ENCODE results near the gene PTGER1. TPM values are rescaled to one million over a fixed set of nuclear protein-coding genes. Genes with fewer than 3 reads are reported as not detected.

PTGER1 gene
- total and polyA plus RNA-seq, 2 donors (not counting 1 experiment from before 2014, with no cell fraction given): 0.27 TPM; not detected in 1

DNA sequence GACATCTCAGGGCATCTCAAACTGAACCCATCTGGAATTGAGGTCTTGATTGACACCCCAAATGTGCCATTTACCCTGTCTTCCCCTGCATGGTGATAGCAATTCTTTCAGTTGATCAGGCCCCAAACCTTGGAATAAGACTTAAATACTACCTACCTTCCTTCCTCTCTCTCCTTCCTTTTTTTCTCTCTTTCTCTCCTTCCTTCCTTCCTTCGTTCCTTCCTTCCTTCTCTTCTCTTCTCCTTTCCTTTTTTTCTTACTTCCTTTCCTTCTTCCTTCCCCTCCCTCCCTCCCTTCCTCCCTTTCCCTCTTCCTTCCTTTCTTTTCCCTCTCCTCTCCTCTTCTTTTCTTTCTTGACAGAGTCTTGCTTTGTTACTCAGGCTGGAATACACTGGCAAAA, 28.1 kb upstream of the PTGER1 start:
- Mint-ChIP-seq H3K27me3 (peaks cover 14% of the 10 kb centered on the region), H3K9me3 (ENCODE audit: insufficient read depth) (no peaks in the 10 kb centered on the region), H3K27ac (no peak overlapping the region), H3K4me3 (no peak overlapping the region), H3K4me1 (peaks cover 3% of the 10 kb centered on the region)
- Histone ChIP-seq H3K27ac (ENCODE audit: low read length in 2 of 2) (no peak overlapping the region), H3K9me3 (ENCODE audit: control extremely low read depth in 1 of 3, control insufficient read depth in 2 of 3, insufficient read depth in 1 of 3, low read length in 2 of 3) (no peaks in the 10 kb centered on the region), H3K4me3 (ENCODE audit: control extremely low read depth in 1 of 5, extremely low read depth in 1 of 5, insufficient read depth in 1 of 5, low read depth in 2 of 5, low read length in 4 of 5) (no peak overlapping the region), H2AFZ (ENCODE audit: insufficient read depth, low read depth, low read length, poor library complexity, severe bottlenecking) (no peak overlapping the region), H3K9ac (ENCODE audit: low read length) (no peak overlapping the region), H3K4me2 (replicated peaks; ENCODE audit: low read depth, low read length, poor library complexity, severe bottlenecking) (no peak overlapping the region), H3K27me3 (replicated peaks in 1 of 4; ENCODE audit: control extremely low read depth in 1 of 4, control insufficient read depth in 3 of 4, insufficient read depth in 4 of 4, low read length in 3 of 4) (peaks cover 0 to 4% (median 0%) of the 10 kb centered on the region in 4 experiments), H3K79me2 (ENCODE audit: control insufficient read depth, insufficient read depth, low read length) (no peaks in the 10 kb centered on the region), H4K20me1 (ENCODE audit: control insufficient read depth, insufficient read depth, low read length, poor library complexity, severe bottlenecking) (no peaks in the 10 kb centered on the region), H3K4me1 (ENCODE audit: control insufficient read depth in 2 of 2, insufficient read depth in 2 of 2, low read length in 2 of 2) (no peaks in the 10 kb centered on the region), H3K36me3 (replicated peaks in 1 of 2; ENCODE audit: control extremely low read depth in 1 of 2, control insufficient read depth in 1 of 2, extremely low read depth in 1 of 2, insufficient read depth in 2 of 2, low read length in 1 of 2) (no peaks in the 10 kb centered on the region)
- ATAC-seq (ENCODE audit: low read depth): no peak
- ChIA-PET POLR2A (no interaction called here), CTCF (interaction anchor here (1.1 to 2.0 kb wide), 5 partner anchors 10 to 155 kb away, joined by 3 to 6 read pairs (median 4); partner anchors contain the start of gene DNAJB1)
- WGBS (ENCODE audit: insufficient coverage): 77% methylated on average over 1 of the region's 1 CpG
- TF ChIP-seq, protein P1, sequence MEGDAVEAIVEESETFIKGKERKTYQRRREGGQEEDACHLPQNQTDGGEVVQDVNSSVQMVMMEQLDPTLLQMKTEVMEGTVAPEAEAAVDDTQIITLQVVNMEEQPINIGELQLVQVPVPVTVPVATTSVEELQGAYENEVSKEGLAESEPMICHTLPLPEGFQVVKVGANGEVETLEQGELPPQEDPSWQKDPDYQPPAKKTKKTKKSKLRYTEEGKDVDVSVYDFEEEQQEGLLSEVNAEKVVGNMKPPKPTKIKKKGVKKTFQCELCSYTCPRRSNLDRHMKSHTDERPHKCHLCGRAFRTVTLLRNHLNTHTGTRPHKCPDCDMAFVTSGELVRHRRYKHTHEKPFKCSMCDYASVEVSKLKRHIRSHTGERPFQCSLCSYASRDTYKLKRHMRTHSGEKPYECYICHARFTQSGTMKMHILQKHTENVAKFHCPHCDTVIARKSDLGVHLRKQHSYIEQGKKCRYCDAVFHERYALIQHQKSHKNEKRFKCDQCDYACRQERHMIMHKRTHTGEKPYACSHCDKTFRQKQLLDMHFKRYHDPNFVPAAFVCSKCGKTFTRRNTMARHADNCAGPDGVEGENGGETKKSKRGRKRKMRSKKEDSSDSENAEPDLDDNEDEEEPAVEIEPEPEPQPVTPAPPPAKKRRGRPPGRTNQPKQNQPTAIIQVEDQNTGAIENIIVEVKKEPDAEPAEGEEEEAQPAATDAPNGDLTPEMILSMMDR (IDR thresholded peaks at IDR 0.05): no peak
- no peak for TF ChIP-seq EZH2 (IDR thresholded peaks at IDR 0.05; ENCODE audit: borderline replicate concordance, insufficient read depth, low read depth, low read length, poor library complexity, severe bottlenecking)
- DNase-seq: no peak
- intact Hi-C loops (cut with micrococcal nuclease): no loop called here

DNA sequence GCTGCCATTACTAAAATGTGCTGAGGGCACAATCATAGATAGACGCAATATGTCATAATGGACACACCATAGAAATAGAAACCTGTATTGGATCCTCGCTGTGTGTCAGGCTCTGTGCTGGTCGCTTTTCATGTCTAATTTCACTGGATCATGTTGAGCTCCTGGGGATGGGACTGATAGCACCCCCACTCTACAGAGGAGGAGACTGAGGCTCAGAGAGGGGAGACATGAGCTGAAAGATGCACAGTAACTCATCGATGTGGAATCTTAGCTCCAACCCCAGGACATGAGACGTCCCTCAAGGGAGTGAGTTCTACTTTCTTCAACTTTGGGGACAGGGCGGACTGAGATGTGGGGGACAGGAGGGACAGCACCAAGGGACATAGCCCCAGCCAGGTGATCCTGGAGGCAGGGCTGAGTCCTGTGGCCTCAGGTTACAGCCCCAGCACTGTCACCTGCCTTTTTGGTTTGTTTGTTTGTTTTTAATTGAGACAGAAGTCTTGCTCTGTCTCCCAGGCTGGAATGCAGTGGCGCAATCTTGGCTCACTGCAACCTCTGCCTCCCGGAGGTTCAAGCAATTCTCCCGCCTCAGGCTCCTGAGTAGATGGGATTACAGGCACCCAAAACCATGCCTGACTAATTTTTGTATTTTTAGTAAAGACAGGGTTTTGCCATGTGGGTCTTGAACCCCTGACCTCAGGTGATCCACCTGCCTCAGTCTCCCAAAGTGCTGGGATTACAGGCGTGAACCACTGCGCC, 27.4 kb upstream of the PTGER1 start:
- no peak overlapping the region for H3K4me3 ChIP-seq (ENCODE audit: control extremely low read depth in 1 of 5, extremely low read depth in 1 of 5, insufficient read depth in 1 of 5, low read depth in 2 of 5, low read length in 4 of 5)
- H3K79me2 ChIP-seq (ENCODE audit: control insufficient read depth, insufficient read depth, low read length): no peaks in the 10 kb centered on the region
- ChIA-PET CTCF (interaction anchor here (0.6 to 0.7 kb wide), 3 partner anchors 15 to 1225 kb away, joined by 3 to 4 read pairs (median 3); no protein-coding TSS in a partner anchor), POLR2A (no interaction called here)
- Mint-ChIP-seq H3K27ac (no peak overlapping the region), H3K4me3 (no peak overlapping the region), H3K9me3 (ENCODE audit: insufficient read depth) (no peaks in the 10 kb centered on the region), H3K4me1 (peaks cover 3% of the 10 kb centered on the region), H3K27me3 (peaks cover 14% of the 10 kb centered on the region)
- intact Hi-C loops (cut with micrococcal nuclease): no loop called here
- no peaks in the 10 kb centered on the region for H3K36me3 ChIP-seq (replicated peaks in 1 of 2; ENCODE audit: control extremely low read depth in 1 of 2, control insufficient read depth in 1 of 2, extremely low read depth in 1 of 2, insufficient read depth in 2 of 2, low read length in 1 of 2)
- no peak overlapping the region for H2AFZ ChIP-seq (ENCODE audit: insufficient read depth, low read depth, low read length, poor library complexity, severe bottlenecking)
- TF ChIP-seq, protein P1 (IDR thresholded peaks at IDR 0.05): no peak
- no peak for TF ChIP-seq EZH2 (IDR thresholded peaks at IDR 0.05; ENCODE audit: borderline replicate concordance, insufficient read depth, low read depth, low read length, poor library complexity, severe bottlenecking)
- 89% methylated on average over 8 of the region's 11 CpGs for WGBS (ENCODE audit: insufficient coverage)
- H3K4me2 ChIP-seq (replicated peaks; ENCODE audit: low read depth, low read length, poor library complexity, severe bottlenecking): no peak overlapping the region
- H3K27me3 ChIP-seq (replicated peaks in 1 of 4; ENCODE audit: control extremely low read depth in 1 of 4, control insufficient read depth in 3 of 4, insufficient read depth in 4 of 4, low read length in 3 of 4): peaks cover 0 to 4% (median 0%) of the 10 kb centered on the region in 4 experiments
- no peaks in the 10 kb centered on the region for H4K20me1 ChIP-seq (ENCODE audit: control insufficient read depth, insufficient read depth, low read length, poor library complexity, severe bottlenecking)
- H3K9ac ChIP-seq (ENCODE audit: low read length): no peak overlapping the region
- no peaks in the 10 kb centered on the region for H3K4me1 ChIP-seq (ENCODE audit: control insufficient read depth in 2 of 2, insufficient read depth in 2 of 2, low read length in 2 of 2)
- ATAC-seq (ENCODE audit: low read depth) (no peak), DNase-seq (no peak)
- H3K27ac ChIP-seq (ENCODE audit: low read length in 2 of 2): no peak overlapping the region
- H3K9me3 ChIP-seq (ENCODE audit: control extremely low read depth in 1 of 3, control insufficient read depth in 2 of 3, insufficient read depth in 1 of 3, low read length in 2 of 3): no peaks in the 10 kb centered on the region
